CD14-positive monocyte (primary cell): ENCODE measurements around the gene SYPL1. TPM values are rescaled to one million over a fixed set of nuclear protein-coding genes. Genes with fewer than 3 reads are reported as not detected.

ENCODE experiments used
- DNase-seq, 3 donors: peaks; one replicate each; pipeline ENCODE4 v3.0.0-alpha.2; 2011 to 2022
- H2AFZ ChIP-seq: 2 replicates; pipeline ENCODE4 v1.6.0; 2012; ENCODE audit warnings: mild to moderate bottlenecking, low read depth, low read length, inconsistent platforms; ENCODE audit not compliant: insufficient read depth, poor library complexity, severe bottlenecking
- H3K27ac ChIP-seq, 2 donors: 1 replicate in 1 of 2; 2 replicates in 1 of 2; pipeline ENCODE4 v1.5.1; 2012 to 2013; ENCODE audit warnings: low read length in 2 of 2, control low read depth in 1 of 2, inconsistent platforms in 1 of 2, low read depth in 1 of 2, mild to moderate bottlenecking in 1 of 2
- H3K27me3 ChIP-seq, 2 donors: one replicate each; pipeline versions ENCODE4 v1.6.0 to v1.6.1; 2011 to 2013; ENCODE audit warnings: low read length in 2 of 2; ENCODE audit not compliant: control insufficient read depth in 2 of 2, insufficient read depth in 2 of 2
- H3K36me3 ChIP-seq, 2 donors: replicated peaks in 1 of 2; 1 replicate in 1 of 2; 2 replicates in 1 of 2; pipeline versions ENCODE4 v1.5.1 to v1.6.1; 2012 to 2013; ENCODE audit warnings: low read length in 2 of 2, control low read depth in 1 of 2, inconsistent platforms in 1 of 2, mild to moderate bottlenecking in 1 of 2; ENCODE audit not compliant: insufficient read depth in 2 of 2, control insufficient read depth in 1 of 2
- H3K4me1 ChIP-seq, 2 donors: 1 replicate in 1 of 2; 2 replicates in 1 of 2; pipeline versions ENCODE4 v1.5.1 to v1.6.1; 2012 to 2013; ENCODE audit warnings: low read length in 2 of 2, control low read depth in 1 of 2, inconsistent platforms in 1 of 2, mild to moderate bottlenecking in 1 of 2, moderate library complexity in 1 of 2; ENCODE audit not compliant: insufficient read depth in 2 of 2, control insufficient read depth in 1 of 2
- H3K4me2 ChIP-seq: replicated peaks from 2 replicates; pipeline ENCODE3; 2012; ENCODE audit warnings: low read length, moderate library complexity, mild to moderate bottlenecking; ENCODE audit not compliant: poor library complexity, severe bottlenecking; ENCODE audit errors: extremely low read depth
- H3K4me3 ChIP-seq, 3 experiments: fragments of 200-600 bp in 1 of 3; sonication (generic) in 1 of 3; replicated peaks in 1 of 3; 1 replicate in 2 of 3; 2 replicates in 1 of 3; pipeline ENCODE4 v1.5.1; 2011 to 2013; ENCODE audit warnings: low read length in 3 of 3, mild to moderate bottlenecking in 3 of 3, control low read depth in 2 of 3, low read depth in 2 of 3, inconsistent platforms in 1 of 3, moderate library complexity in 1 of 3
- H3K79me2 ChIP-seq: 2 replicates; pipeline ENCODE4 v1.6.0; 2012; ENCODE audit warnings: mild to moderate bottlenecking, control low read depth, inconsistent platforms, low read length, moderate library complexity; ENCODE audit not compliant: insufficient read depth
- H3K9ac ChIP-seq: 2 replicates; pipeline ENCODE4 v1.6.0; 2017; ENCODE audit warnings: low read length, mild to moderate bottlenecking; ENCODE audit not compliant: insufficient read depth, poor library complexity, severe bottlenecking
- H3K9me3 ChIP-seq, 2 donors: replicated peaks in 1 of 2; 1 replicate in 1 of 2; 2 replicates in 1 of 2; pipeline versions ENCODE4 v1.5.1 to v1.6.1; 2012 to 2013; ENCODE audit warnings: low read length in 2 of 2, control low read depth in 1 of 2; ENCODE audit not compliant: control insufficient read depth in 1 of 2, insufficient read depth in 1 of 2
- H4K20me1 ChIP-seq: 2 replicates; pipeline ENCODE4 v1.6.0; 2012; ENCODE audit warnings: mild to moderate bottlenecking, low read length, control low read depth, moderate library complexity; ENCODE audit not compliant: insufficient read depth
- H3K27ac Mint-ChIP-seq, 7 donors: one replicate each; pipeline ENCODE4 v1.8.0; 2020; ENCODE audit warnings: mild to moderate bottlenecking in 7 of 7, mixed read lengths in 7 of 7, moderate library complexity in 6 of 7, inconsistent platforms in 2 of 7
- H3K27me3 Mint-ChIP-seq, 3 donors: one replicate each; pipeline ENCODE4 v1.8.0; 2021 to 2022; ENCODE audit warnings: low read depth in 3 of 3, mild to moderate bottlenecking in 3 of 3, mixed read lengths in 3 of 3, moderate library complexity in 3 of 3, inconsistent platforms in 1 of 3
- H3K36me3 Mint-ChIP-seq, 2 donors: one replicate each; pipeline ENCODE4 v1.8.0; 2020; ENCODE audit warnings: mixed read lengths in 2 of 2, inconsistent platforms in 1 of 2, mild to moderate bottlenecking in 1 of 2
- H3K4me1 Mint-ChIP-seq: one replicate; pipeline ENCODE4 v1.8.0; 2020; ENCODE audit warnings: mild to moderate bottlenecking, mixed read lengths
- H3K4me3 Mint-ChIP-seq, 2 donors: one replicate each; pipeline ENCODE4 v1.8.0; 2020; ENCODE audit warnings: mild to moderate bottlenecking in 2 of 2, mixed read lengths in 2 of 2, moderate library complexity in 1 of 2
- H3K9me3 Mint-ChIP-seq, 7 donors: one replicate each; pipeline ENCODE4 v1.8.0; 2020 to 2022; ENCODE audit warnings: mixed read lengths in 7 of 7, mild to moderate bottlenecking in 6 of 7, moderate library complexity in 6 of 7, inconsistent platforms in 2 of 7
- WGBS: methylation state at CpG from one replicate; pipeline ENCODE4 v1.1.5; 2013; ENCODE audit warnings: missing lambda C conversion rate; ENCODE audit not compliant: insufficient coverage; 5-methylcytosine and 5-hydroxymethylcytosine counted together
- intact Hi-C, 2 donors: fragments of 100-400 bp; cut with micrococcal nuclease; formaldehyde crosslinking; loops; one replicate each; pipeline versions ENCODE4 v1.15.0 to v1.15.1; 2023
- polyA plus RNA-seq, 3 donors: library from polyadenylated mRNA; depleted of rRNA in 1 of 3; unstranded in 2 of 3; stranded (reverse) in 1 of 3; fragments of 300-500 nt in 2 of 3; fragments of >200 nt in 1 of 3; fragmentation: Illumina TruSeq in 2 of 3; gene quantifications; 1 replicate in 2 of 3; 2 replicates in 1 of 3; pipeline ENCODE4 v1.2.3, GENCODE V29; 2012 to 2021
- TF ChIP-seq, protein P1 (sequence below): fragments of 200-600 bp; IDR thresholded peaks from one replicate; pipeline ENCODE4 v1.8.0; 2022; ENCODE audit warnings: antibody characterized with exemption, mild to moderate bottlenecking

The SYPL1 gene
- polyA plus RNA-seq, 3 donors, result 22.3 to 82.1 (median 64.7) TPM

DNA sequence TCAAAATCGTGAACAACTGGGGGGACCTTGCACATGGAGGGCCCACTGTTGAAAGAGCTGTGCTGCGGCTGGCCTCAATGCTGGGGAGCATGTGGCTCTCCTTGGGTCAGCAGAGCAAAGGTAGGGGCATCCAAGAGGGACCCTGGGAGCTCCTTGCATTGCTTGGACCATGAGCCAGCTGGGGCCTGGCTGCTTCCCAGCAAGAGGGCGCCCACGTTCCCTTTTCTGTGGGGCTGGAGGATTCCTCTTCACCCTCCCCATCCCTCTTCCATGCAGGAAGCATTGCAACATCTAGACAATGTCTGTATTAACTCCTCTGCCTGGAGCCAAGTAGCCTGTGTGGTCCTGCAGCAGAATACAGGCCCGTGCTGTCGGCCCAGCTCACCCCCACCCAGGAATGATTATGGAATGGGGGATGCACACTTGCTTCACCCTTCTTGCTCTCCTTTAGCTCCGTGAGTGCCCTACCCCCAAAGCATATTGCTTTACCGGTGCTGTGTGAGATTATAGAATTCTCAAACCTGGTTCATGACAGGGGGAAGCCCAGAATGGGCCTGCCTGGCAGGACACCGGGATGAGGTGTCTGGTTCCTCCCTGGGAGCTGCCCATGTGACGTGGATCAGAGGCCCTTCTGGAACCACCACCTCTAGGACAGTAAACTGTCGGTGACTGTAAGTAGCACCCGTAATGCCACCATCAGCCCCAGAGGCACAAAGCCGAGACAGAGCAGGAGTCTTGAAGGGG is 61.9 kb downstream of the SYPL1 start:
- H4K20me1 ChIP-seq, result no peaks in the 10 kb centered on the region
- no peaks in the 10 kb centered on the region for H3K36me3 ChIP-seq
- H3K9ac ChIP-seq, result no peak overlapping the region
- Mint-ChIP-seq H3K9me3 (no peaks in the 10 kb centered on the region), H3K27ac (no peak overlapping the region), H3K27me3 (peaks cover 18 to 54% (median 42%) of the 10 kb centered on the region in 3 donors), H3K4me3 (no peak overlapping the region), H3K36me3 (no peaks in the 10 kb centered on the region), H3K4me1 (peaks cover 5% of the 10 kb centered on the region)
- no peak overlapping the region for H3K4me2 ChIP-seq
- H3K4me1 ChIP-seq, result no peaks in the 10 kb centered on the region
- peaks cover 2 to 45% of the 10 kb centered on the region in 2 donors for H3K27me3 ChIP-seq
- no peaks in the 10 kb centered on the region for H3K9me3 ChIP-seq
- no peak overlapping the region for H3K27ac ChIP-seq
- H3K4me3 ChIP-seq, result no peak overlapping the region
- TF ChIP-seq, protein P1, sequence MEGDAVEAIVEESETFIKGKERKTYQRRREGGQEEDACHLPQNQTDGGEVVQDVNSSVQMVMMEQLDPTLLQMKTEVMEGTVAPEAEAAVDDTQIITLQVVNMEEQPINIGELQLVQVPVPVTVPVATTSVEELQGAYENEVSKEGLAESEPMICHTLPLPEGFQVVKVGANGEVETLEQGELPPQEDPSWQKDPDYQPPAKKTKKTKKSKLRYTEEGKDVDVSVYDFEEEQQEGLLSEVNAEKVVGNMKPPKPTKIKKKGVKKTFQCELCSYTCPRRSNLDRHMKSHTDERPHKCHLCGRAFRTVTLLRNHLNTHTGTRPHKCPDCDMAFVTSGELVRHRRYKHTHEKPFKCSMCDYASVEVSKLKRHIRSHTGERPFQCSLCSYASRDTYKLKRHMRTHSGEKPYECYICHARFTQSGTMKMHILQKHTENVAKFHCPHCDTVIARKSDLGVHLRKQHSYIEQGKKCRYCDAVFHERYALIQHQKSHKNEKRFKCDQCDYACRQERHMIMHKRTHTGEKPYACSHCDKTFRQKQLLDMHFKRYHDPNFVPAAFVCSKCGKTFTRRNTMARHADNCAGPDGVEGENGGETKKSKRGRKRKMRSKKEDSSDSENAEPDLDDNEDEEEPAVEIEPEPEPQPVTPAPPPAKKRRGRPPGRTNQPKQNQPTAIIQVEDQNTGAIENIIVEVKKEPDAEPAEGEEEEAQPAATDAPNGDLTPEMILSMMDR, result no peak
- intact Hi-C loops, result no loop called here
- no peaks in the 10 kb centered on the region for H3K79me2 ChIP-seq
- no peak for DNase-seq
- 92% methylated on average over 7 of the region's 13 CpGs for WGBS
- H2AFZ ChIP-seq, result no peak overlapping the region

- 71% methylated on average over 4 of the region's 9 CpGs for WGBS
- H3K79me2 ChIP-seq, result no peaks in the 10 kb centered on the region
- H3K36me3 ChIP-seq, result no peaks in the 10 kb centered on the region
- H2AFZ ChIP-seq, result no peak overlapping the region
- H3K27ac ChIP-seq, result no peak overlapping the region
- Mint-ChIP-seq H3K27me3 (peaks cover 22 to 51% (median 47%) of the 10 kb centered on the region in 3 donors), H3K4me3 (no peak overlapping the region), H3K9me3 (no peaks in the 10 kb centered on the region), H3K27ac (no peak overlapping the region), H3K4me1 (peaks cover 5% of the 10 kb centered on the region), H3K36me3 (no peaks in the 10 kb centered on the region)
- DNase-seq, result no peak
- H3K4me1 ChIP-seq, result no peaks in the 10 kb centered on the region
- H3K9me3 ChIP-seq, result no peaks in the 10 kb centered on the region
- no peak overlapping the region for H3K9ac ChIP-seq
- intact Hi-C loops, result loop anchor here (10.0 kb wide), 1 partner anchor 284 kb away; no protein-coding TSS in a partner anchor
- no peaks in the 10 kb centered on the region for H4K20me1 ChIP-seq
- peaks cover 2 to 38% of the 10 kb centered on the region in 2 donors for H3K27me3 ChIP-seq
- TF ChIP-seq, protein P1, result no peak
- no peak overlapping the region for H3K4me2 ChIP-seq
- no peak overlapping the region for H3K4me3 ChIP-seq
Measured at GRCh38 chr7:106049139-106049752, 62.9 kb downstream of the SYPL1 start.
